ENCODE measurements around the gene FGFR3. TPM values are rescaled to one million over a fixed set of nuclear protein-coding genes. Genes with fewer than 3 reads are reported as not detected.

FGFR3 gene
- polyA plus RNA-seq, 1 of the 3 experiments (the other 2 are of a cell fraction): 1.1 TPM

- Histone ChIP-seq H3F3A (replicated peaks; ENCODE audit: insufficient read depth) (peaks cover 3% of the 10 kb centered on the region), H4K20me1 (ENCODE audit: insufficient read depth) (0 out of 2 replicates have a peak, but pooled peaks cover 3% of the 10 kb centered on the region), H3K4me2 (no peak overlapping the region), H3K4me3 (ENCODE audit: low read depth in 2 of 2, low read length in 1 of 2) (no peak overlapping the region), H3K9me3 (no peaks in the 10 kb centered on the region), H3K4me1 (ENCODE audit: control insufficient read depth in 1 of 2, insufficient read depth in 2 of 2, low read depth in 1 of 2, low read length in 1 of 2) (peaks cover 0 to 7% of the 10 kb centered on the region in 2 experiments; a peak in 1 of 4 replicates), H2AFZ (ENCODE audit: low read depth) (no peak overlapping the region), H3K9ac (no peak overlapping the region), H3K27ac (ENCODE audit: low read depth in 2 of 2, low read length in 1 of 2) (no peak overlapping the region), H3K79me2 (ENCODE audit: insufficient read depth) (no peaks in the 10 kb centered on the region), H3K36me3 (replicated peaks in 1 of 2; ENCODE audit: control insufficient read depth in 1 of 2, insufficient read depth in 2 of 2, low read length in 1 of 2) (peaks cover 0 to 2% of the 10 kb centered on the region in 2 experiments), H3K9me2 (no peaks in the 10 kb centered on the region), H3K27me3 (ENCODE audit: insufficient read depth) (no peaks in the 10 kb centered on the region)
- ChIA-PET POLR2A (no interaction called here), CTCF (interaction anchor here (0.8 to 5.1 kb wide), 23 partner anchors 9 to 163 kb away, joined by 3 to 166 read pairs (median 11); partner anchors contain the start of gene FGFR3)
- WGBS (ENCODE audit: low lambda C conversion rate): 91% methylated on average over 12 of the region's 33 CpGs
- no peak for TF ChIP-seq SMC3 (IDR thresholded peaks at IDR 0.05; ENCODE audit: low read depth, low read length)
- TF ChIP-seq FOXJ3 (CRISPR knock-in tag; IDR thresholded peaks at IDR 0.05): no peak
- no peak for TF ChIP-seq TCF12 (IDR thresholded peaks at IDR 0.05)
- no peak for TF ChIP-seq GABPA (IDR thresholded peaks at IDR 0.05; ENCODE audit: low read depth)
- no peak for TF ChIP-seq RFX5 (IDR thresholded peaks at IDR 0.05; ENCODE audit: low read length)
- TF ChIP-seq RXRA (IDR thresholded peaks at IDR 0.05; ENCODE audit: borderline replicate concordance, low read depth): no peak
- TF ChIP-seq NRF1 (IDR thresholded peaks at IDR 0.05; ENCODE audit: low read depth, low read length): no peak
- no peak for TF ChIP-seq MAX (IDR thresholded peaks at IDR 0.05; ENCODE audit: low read depth)
- no peak for TF ChIP-seq SIN3A (IDR thresholded peaks at IDR 0.05; ENCODE audit: borderline replicate concordance, low read depth, low read length)
- TF ChIP-seq RAD21 (IDR thresholded peaks at IDR 0.05; ENCODE audit: low read length): no peak
- TF ChIP-seq IRF3 (IDR thresholded peaks at IDR 0.05; ENCODE audit: low read depth, low read length): no peak
- TF ChIP-seq POLR2AphosphoS5 (IDR thresholded peaks at IDR 0.05; ENCODE audit: low read depth, low read length): no peak
- TF ChIP-seq FOXM1 (IDR thresholded peaks at IDR 0.05; ENCODE audit: low read depth): no peak
- no peak for TF ChIP-seq EP300 (IDR thresholded peaks at IDR 0.05; ENCODE audit: borderline replicate concordance in 1 of 2, low read depth in 1 of 2, low read length in 1 of 2)
- TF ChIP-seq ZBTB33 (IDR thresholded peaks at IDR 0.05; ENCODE audit: borderline replicate concordance, low read depth): no peak
- TF ChIP-seq USF1 (IDR thresholded peaks at IDR 0.05; ENCODE audit: borderline replicate concordance, low read depth): no peak
- no peak for TF ChIP-seq FOSL2 (IDR thresholded peaks at IDR 0.05; ENCODE audit: borderline replicate concordance, low read depth)
- no peak for DNase-seq
These were observed 46.0 kb upstream of the FGFR3 start for GRCh38 chr4:1746919-1747602.

All from SK-N-SH (cell line).